HepG2 (cell line): ENCODE results near the gene TRERF1. TPM values are rescaled to one million over a fixed set of nuclear protein-coding genes. Genes with fewer than 3 reads are reported as not detected.

Source experiments
- GPN1 ChIP-seq: sonication (generic); formaldehyde crosslinking; IDR thresholded peaks from 2 replicates; pipeline ENCODE4 v1.5.1; 2020; ENCODE audit warnings: missing genetic modification reagents, borderline replicate concordance
- HIVEP1 ChIP-seq: sonication (generic); formaldehyde crosslinking; IDR thresholded peaks from 2 replicates; pipeline ENCODE4 v1.4.0; 2020; ENCODE audit warnings: mild to moderate bottlenecking, missing genetic modification reagents
- HOXA3 ChIP-seq: sonication (generic); formaldehyde crosslinking; IDR thresholded peaks from 2 replicates; pipeline ENCODE4 v1.5.0; 2020; ENCODE audit warnings: missing genetic modification reagents
- IKZF1 ChIP-seq: fragments of 450-650 bp; IDR thresholded peaks from 2 replicates; pipeline ENCODE4 v1.7.1; 2016
- KAT7 ChIP-seq: IDR thresholded peaks from 2 replicates; pipeline ENCODE4 v1.6.1; 2018; ENCODE audit warnings: borderline replicate concordance, missing compliant biosample characterization
- KDM2A ChIP-seq: sonication (generic); formaldehyde crosslinking; IDR thresholded peaks from 2 replicates; pipeline ENCODE4 v1.4.0; 2020; ENCODE audit warnings: low read depth, missing genetic modification reagents, borderline replicate concordance
- PHF20 ChIP-seq: sonication (generic); formaldehyde crosslinking; IDR thresholded peaks from 2 replicates; pipeline ENCODE4 v1.5.0; 2020; ENCODE audit warnings: mild to moderate bottlenecking, missing genetic modification reagents
- SMC3 ChIP-seq: IDR thresholded peaks from 2 replicates; pipeline ENCODE4 v1.6.1; 2011; ENCODE audit warnings: low read length, improper control_type of control experiment
- SSRP1 ChIP-seq: IDR thresholded peaks from 2 replicates; pipeline ENCODE4 v1.6.1; 2016; ENCODE audit warnings: control low read depth
- TBX3 ChIP-seq: fragments of 450-650 bp; IDR thresholded peaks from 2 replicates; pipeline ENCODE4 v1.6.1; 2017; ENCODE audit warnings: antibody characterized with exemption, mild to moderate bottlenecking, inconsistent platforms, borderline replicate concordance
- TEAD2 ChIP-seq: sonication (generic); formaldehyde crosslinking; IDR thresholded peaks from 2 replicates; pipeline ENCODE4 v1.9.0; 2021; ENCODE audit warnings: missing genetic modification reagents
- TOPORS ChIP-seq: sonication (generic); formaldehyde crosslinking; IDR thresholded peaks from 2 replicates; pipeline ENCODE4 v1.8.0; 2023; ENCODE audit warnings: mild to moderate bottlenecking, missing genetic modification reagents
- ZEB1 ChIP-seq: IDR thresholded peaks from 2 replicates; pipeline ENCODE4 v1.6.1; 2012; ENCODE audit warnings: mild to moderate bottlenecking, low read depth, inconsistent platforms; ENCODE audit not compliant: insufficient replicate concordance
- ZNF256 ChIP-seq: sonication (generic); formaldehyde crosslinking; conservative IDR thresholded peaks from 2 replicates; pipeline ENCODE4 v1.4.0; 2020; ENCODE audit warnings: missing genetic modification reagents
- ZNF460 ChIP-seq: sonication (generic); formaldehyde crosslinking; IDR thresholded peaks from 2 replicates; pipeline ENCODE4 v1.5.1; 2020; ENCODE audit warnings: missing genetic modification reagents, mild to moderate bottlenecking, borderline replicate concordance
- ZNF556 ChIP-seq: sonication (generic); formaldehyde crosslinking; IDR thresholded peaks from 2 replicates; pipeline ENCODE4 v1.4.0; 2020; ENCODE audit warnings: mild to moderate bottlenecking, missing genetic modification reagents, borderline replicate concordance
- polyA plus RNA-seq, 8 experiments: library from polyadenylated mRNA; depleted of rRNA in 3 of 8; stranded (reverse) in 7 of 8; unstranded in 1 of 8; fragments of >200 nt; fragmentation: Illumina TruSeq in 4 of 8; extraction: Trizol in 4 of 8; gene quantifications; 2 replicates each; pipeline versions ENCODE4 v1.2.1 to v1.2.3, GENCODE V29; 2011 to 2016; ENCODE audit warnings: low read depth in 4 of 8, missing spikeins in 1 of 8, mixed read lengths in 1 of 8; ENCODE audit not compliant: insufficient read depth in 1 of 8
- total RNA-seq, 5 experiments: library from RNA; depleted of rRNA; stranded (reverse); fragments of >200 nt; fragmentation: Illumina TruSeq; extraction: Trizol; gene quantifications; 2 replicates each; pipeline ENCODE4 v1.2.3, GENCODE V29; 2016; ENCODE audit warnings: low read depth in 1 of 5
- TF ChIP-seq, protein P1 (sequence below): conservative IDR thresholded peaks from 2 replicates; pipeline ENCODE4 v1.6.1; 2018; ENCODE audit warnings: missing genetic modification reagents
- TF ChIP-seq, protein P2 (sequence below), 2 experiments: fragments of 450-650 bp in 1 of 2; sonication (generic) in 1 of 2; formaldehyde crosslinking; IDR thresholded peaks; 2 replicates each; pipeline versions ENCODE4 v1.5.0 to v1.8.0; 2020 to 2022; ENCODE audit warnings: mild to moderate bottlenecking in 1 of 2, missing genetic modification reagents in 1 of 2
- TF ChIP-seq, protein P3 (sequence below): sonication (generic); formaldehyde crosslinking; IDR thresholded peaks from 2 replicates; pipeline ENCODE4 v1.9.0; 2021; ENCODE audit warnings: missing genetic modification reagents, mild to moderate bottlenecking, borderline replicate concordance
- TF ChIP-seq, protein P4 (sequence below): sonication (generic); formaldehyde crosslinking; IDR thresholded peaks from 2 replicates; pipeline ENCODE4 v1.8.0; 2023; ENCODE audit warnings: mild to moderate bottlenecking, missing genetic modification reagents
- TF ChIP-seq, protein P5 (sequence below): sonication (generic); formaldehyde crosslinking; IDR thresholded peaks from 2 replicates; pipeline ENCODE4 v1.4.0; 2020; ENCODE audit warnings: missing genetic modification reagents, mild to moderate bottlenecking, borderline replicate concordance

Gene TRERF1
- total and polyA plus RNA-seq, 2 of the 13 experiments (the other 11 are each of a cell fraction or from before 2014, with no cell fraction given): 0.02 TPM; not detected in 1

DNA sequence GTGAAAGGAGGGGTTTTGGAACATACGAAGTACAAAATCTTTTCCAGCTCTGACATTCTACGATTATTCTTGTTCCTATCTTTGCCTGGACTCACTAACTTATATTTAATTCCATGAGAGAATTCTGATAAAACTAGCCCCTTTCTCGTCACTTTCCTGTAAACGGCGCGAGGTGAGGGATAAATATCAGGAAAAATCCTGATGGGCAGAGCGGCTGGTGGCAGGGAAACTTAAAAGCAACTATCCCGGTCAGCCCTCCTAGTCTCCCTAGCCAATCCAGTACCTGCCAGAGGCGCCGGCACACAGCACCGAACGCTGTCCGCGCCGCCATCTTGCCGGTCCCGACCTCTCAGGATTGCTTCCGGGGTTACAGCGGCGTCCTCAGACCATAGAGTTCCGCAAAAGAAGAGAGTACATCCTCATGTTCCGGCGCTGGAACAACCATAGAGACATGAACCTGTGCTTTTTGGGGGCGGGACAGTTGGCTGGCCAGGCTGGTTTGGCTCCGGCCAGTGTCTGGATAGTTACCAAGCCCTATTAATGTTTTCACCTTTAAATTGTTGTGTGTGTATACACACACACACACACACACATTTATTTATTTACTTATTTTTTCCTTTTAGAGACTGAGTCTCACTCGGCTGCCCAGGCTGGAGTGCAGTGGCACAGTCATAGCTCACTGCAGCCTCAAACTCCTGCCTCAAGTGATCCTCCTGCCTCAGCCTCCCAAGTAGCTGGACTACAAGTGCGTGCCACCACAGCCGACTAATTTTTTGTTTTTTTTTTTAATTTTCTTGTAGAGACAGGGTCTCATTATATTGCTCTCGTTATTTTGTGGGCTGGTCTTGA lies 234.0 kb downstream of the TRERF1 start, which contains the start of gene MRPS10 (continued):
- TF ChIP-seq, protein P1, sequence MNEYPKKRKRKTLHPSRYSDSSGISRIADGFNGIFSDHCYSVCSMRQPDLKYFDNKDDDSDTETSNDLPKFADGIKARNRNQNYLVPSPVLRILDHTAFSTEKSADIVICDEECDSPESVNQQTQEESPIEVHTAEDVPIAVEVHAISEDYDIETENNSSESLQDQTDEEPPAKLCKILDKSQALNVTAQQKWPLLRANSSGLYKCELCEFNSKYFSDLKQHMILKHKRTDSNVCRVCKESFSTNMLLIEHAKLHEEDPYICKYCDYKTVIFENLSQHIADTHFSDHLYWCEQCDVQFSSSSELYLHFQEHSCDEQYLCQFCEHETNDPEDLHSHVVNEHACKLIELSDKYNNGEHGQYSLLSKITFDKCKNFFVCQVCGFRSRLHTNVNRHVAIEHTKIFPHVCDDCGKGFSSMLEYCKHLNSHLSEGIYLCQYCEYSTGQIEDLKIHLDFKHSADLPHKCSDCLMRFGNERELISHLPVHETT (CRISPR knock-in tag): peak; percentile 90
- TF ChIP-seq, protein P2, sequence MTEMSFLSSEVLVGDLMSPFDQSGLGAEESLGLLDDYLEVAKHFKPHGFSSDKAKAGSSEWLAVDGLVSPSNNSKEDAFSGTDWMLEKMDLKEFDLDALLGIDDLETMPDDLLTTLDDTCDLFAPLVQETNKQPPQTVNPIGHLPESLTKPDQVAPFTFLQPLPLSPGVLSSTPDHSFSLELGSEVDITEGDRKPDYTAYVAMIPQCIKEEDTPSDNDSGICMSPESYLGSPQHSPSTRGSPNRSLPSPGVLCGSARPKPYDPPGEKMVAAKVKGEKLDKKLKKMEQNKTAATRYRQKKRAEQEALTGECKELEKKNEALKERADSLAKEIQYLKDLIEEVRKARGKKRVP (CRISPR knock-in tag; IDR thresholded peaks at IDR 0.05): peak in 1 of 2 experiments; percentile 56; a peak in 2 of 4 replicates
- TF ChIP-seq, protein P3, sequence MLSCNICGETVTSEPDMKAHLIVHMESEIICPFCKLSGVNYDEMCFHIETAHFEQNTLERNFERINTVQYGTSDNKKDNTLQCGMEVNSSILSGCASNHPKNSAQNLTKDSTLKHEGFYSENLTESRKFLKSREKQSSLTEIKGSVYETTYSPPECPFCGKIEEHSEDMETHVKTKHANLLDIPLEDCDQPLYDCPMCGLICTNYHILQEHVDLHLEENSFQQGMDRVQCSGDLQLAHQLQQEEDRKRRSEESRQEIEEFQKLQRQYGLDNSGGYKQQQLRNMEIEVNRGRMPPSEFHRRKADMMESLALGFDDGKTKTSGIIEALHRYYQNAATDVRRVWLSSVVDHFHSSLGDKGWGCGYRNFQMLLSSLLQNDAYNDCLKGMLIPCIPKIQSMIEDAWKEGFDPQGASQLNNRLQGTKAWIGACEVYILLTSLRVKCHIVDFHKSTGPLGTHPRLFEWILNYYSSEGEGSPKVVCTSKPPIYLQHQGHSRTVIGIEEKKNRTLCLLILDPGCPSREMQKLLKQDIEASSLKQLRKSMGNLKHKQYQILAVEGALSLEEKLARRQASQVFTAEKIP (CRISPR knock-in tag): no peak
- TF ChIP-seq GPN1 (CRISPR knock-in tag): no peak
- TF ChIP-seq, protein P4, sequence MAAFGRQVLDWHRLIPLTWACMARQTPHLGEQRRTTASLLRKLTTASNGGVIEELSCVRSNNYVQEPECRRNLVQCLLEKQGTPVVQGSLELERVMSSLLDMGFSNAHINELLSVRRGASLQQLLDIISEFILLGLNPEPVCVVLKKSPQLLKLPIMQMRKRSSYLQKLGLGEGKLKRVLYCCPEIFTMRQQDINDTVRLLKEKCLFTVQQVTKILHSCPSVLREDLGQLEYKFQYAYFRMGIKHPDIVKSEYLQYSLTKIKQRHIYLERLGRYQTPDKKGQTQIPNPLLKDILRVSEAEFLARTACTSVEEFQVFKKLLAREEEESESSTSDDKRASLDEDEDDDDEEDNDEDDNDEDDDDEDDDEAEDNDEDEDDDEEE (CRISPR knock-in tag): peak; percentile 64; the same call in 1 of the 2 replicates
- no peak; the same call in 1 of the 2 replicates for TF ChIP-seq ZNF256
- no peak for TF ChIP-seq TEAD2 (CRISPR knock-in tag)
- peak; percentile 96 for TF ChIP-seq KDM2A
- TF ChIP-seq ZNF556 (CRISPR knock-in tag): no peak; the same call in 1 of the 2 replicates
- peak; percentile 68; the same call in 1 of the 2 replicates for TF ChIP-seq HIVEP1 (CRISPR knock-in tag)
- TF ChIP-seq ZNF460: peak; percentile 57; the same call in 1 of the 2 replicates
- TF ChIP-seq IKZF1: no peak
- TF ChIP-seq SSRP1: no peak
- TF ChIP-seq, protein P5, sequence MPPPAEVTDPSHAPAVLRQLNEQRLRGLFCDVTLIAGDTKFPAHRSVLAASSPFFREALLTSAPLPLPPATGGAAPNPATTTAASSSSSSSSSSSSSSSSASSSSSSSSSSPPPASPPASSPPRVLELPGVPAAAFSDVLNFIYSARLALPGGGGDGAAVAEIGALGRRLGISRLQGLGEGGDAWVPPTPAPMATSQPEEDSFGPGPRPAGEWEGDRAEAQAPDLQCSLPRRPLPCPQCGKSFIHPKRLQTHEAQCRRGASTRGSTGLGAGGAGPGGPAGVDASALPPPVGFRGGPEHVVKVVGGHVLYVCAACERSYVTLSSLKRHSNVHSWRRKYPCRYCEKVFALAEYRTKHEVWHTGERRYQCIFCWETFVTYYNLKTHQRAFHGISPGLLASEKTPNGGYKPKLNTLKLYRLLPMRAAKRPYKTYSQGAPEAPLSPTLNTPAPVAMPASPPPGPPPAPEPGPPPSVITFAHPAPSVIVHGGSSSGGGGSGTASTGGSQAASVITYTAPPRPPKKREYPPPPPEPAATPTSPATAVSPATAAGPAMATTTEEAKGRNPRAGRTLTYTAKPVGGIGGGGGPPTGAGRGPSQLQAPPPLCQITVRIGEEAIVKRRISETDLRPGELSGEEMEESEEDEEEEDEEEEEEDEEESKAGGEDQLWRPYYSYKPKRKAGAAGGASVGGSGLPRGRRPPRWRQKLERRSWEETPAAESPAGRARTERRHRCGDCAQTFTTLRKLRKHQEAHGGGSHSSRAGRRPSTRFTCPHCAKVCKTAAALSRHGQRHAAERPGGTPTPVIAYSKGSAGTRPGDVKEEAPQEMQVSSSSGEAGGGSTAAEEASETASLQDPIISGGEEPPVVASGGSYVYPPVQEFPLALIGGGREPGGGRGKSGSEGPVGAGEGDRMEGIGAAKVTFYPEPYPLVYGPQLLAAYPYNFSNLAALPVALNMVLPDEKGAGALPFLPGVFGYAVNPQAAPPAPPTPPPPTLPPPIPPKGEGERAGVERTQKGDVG (CRISPR knock-in tag): no peak; the same call in 1 of the 2 replicates
- TF ChIP-seq TOPORS (CRISPR knock-in tag): 0 out of 2 replicates have a peak, but pooled peaks have one; percentile 31
- peak; percentile 99 for TF ChIP-seq HOXA3 (CRISPR knock-in tag)
- peak; percentile 98 for TF ChIP-seq KAT7 (CRISPR knock-in tag)
- peak; percentile 99 for TF ChIP-seq PHF20
- TF ChIP-seq ZEB1: peak; percentile 75
- peak; percentile 24; the same call in 1 of the 2 replicates for TF ChIP-seq TBX3
- no peak; the same call in 1 of the 2 replicates for TF ChIP-seq SMC3
